ENCODE measurements around the gene STAB2. TPM values are rescaled to one million over a fixed set of nuclear protein-coding genes. Genes with fewer than 3 reads are reported as not detected.
"Not testable (repeated sequence)": the region's sequence is repeated elsewhere in the genome, so short reads cannot be mapped to it uniquely, and the experiment has no call there.

Gene STAB2
- total RNA-seq, 1 experiment from 2014 or later, result not detected

GRCh38 chr12:103808239-103808880 lies 221.3 kb downstream of the STAB2 start:
- Histone ChIP-seq H3K9ac (ENCODE audit: low read length) (no peak overlapping the region), H2AFZ (ENCODE audit: low read length) (no peak overlapping the region), H3K27me3 (ENCODE audit: low read length) (no peaks in the 10 kb centered on the region), H3K27ac (ENCODE audit: low read length) (no peak overlapping the region), H4K20me1 (ENCODE audit: insufficient read depth, low read depth, low read length) (no peaks in the 10 kb centered on the region), H3K36me3 (ENCODE audit: insufficient read depth, low read length) (no peaks in the 10 kb centered on the region), H3K79me2 (ENCODE audit: low read length) (no peaks in the 10 kb centered on the region), H3K4me3 (ENCODE audit: low read length) (no peak overlapping the region), H3K4me2 (ENCODE audit: low read depth, low read length, poor library complexity, severe bottlenecking) (no peak overlapping the region), H3K9me2 (replicated peaks; ENCODE audit: insufficient read depth, low read length) (no peaks in the 10 kb centered on the region), H3K9me3 (ENCODE audit: low read length) (no peaks in the 10 kb centered on the region), H3K4me1 (ENCODE audit: low read length) (no peaks in the 10 kb centered on the region)
- no peak for DNase-seq

- DNase-seq, result no peak
- Histone ChIP-seq H4K20me1 (ENCODE audit: insufficient read depth, low read depth, low read length) (no peaks in the 10 kb centered on the region), H3K4me2 (ENCODE audit: low read depth, low read length, poor library complexity, severe bottlenecking) (no peak overlapping the region), H3K36me3 (ENCODE audit: insufficient read depth, low read length) (no peaks in the 10 kb centered on the region), H2AFZ (ENCODE audit: low read length) (no peak overlapping the region), H3K27ac (ENCODE audit: low read length) (no peak overlapping the region), H3K9ac (ENCODE audit: low read length) (no peak overlapping the region), H3K79me2 (ENCODE audit: low read length) (no peaks in the 10 kb centered on the region), H3K9me3 (ENCODE audit: low read length) (no peaks in the 10 kb centered on the region), H3K4me1 (ENCODE audit: low read length) (no peaks in the 10 kb centered on the region), H3K4me3 (ENCODE audit: low read length) (no peak overlapping the region), H3K9me2 (replicated peaks; ENCODE audit: insufficient read depth, low read length) (no peaks in the 10 kb centered on the region), H3K27me3 (ENCODE audit: low read length) (no peaks in the 10 kb centered on the region)
Observed at GRCh38 chr12:103809154-103809553, 222.1 kb downstream of the STAB2 start.

GRCh38 chr12:103809639-103810038 lies 222.6 kb downstream of the STAB2 start:
- H3K27me3 ChIP-seq (ENCODE audit: low read length); H3K4me3 ChIP-seq (ENCODE audit: low read length); H4K20me1 ChIP-seq (ENCODE audit: insufficient read depth, low read depth, low read length); H3K9ac ChIP-seq (ENCODE audit: low read length); H3K4me1 ChIP-seq (ENCODE audit: low read length); H3K4me2 ChIP-seq (ENCODE audit: low read depth, low read length, poor library complexity, severe bottlenecking); H3K27ac ChIP-seq (ENCODE audit: low read length); H2AFZ ChIP-seq (ENCODE audit: low read length); H3K36me3 ChIP-seq (ENCODE audit: insufficient read depth, low read length); H3K9me2 ChIP-seq (replicated peaks; ENCODE audit: insufficient read depth, low read length); H3K79me2 ChIP-seq (ENCODE audit: low read length); H3K9me3 ChIP-seq (ENCODE audit: low read length); DNase-seq: not testable (repeated sequence)

GRCh38 chr12:103810111-103810510 lies 223.0 kb downstream of the STAB2 start:
- no peaks in the 10 kb centered on the region for H3K9me2 ChIP-seq (replicated peaks; ENCODE audit: insufficient read depth, low read length)
- H3K79me2 ChIP-seq (ENCODE audit: low read length), result no peaks in the 10 kb centered on the region
- no peaks in the 10 kb centered on the region for H3K4me1 ChIP-seq (ENCODE audit: low read length)
- H3K9me3 ChIP-seq (ENCODE audit: low read length), result no peaks in the 10 kb centered on the region
- H4K20me1 ChIP-seq (ENCODE audit: insufficient read depth, low read depth, low read length), result no peaks in the 10 kb centered on the region
- no peaks in the 10 kb centered on the region for H3K36me3 ChIP-seq (ENCODE audit: insufficient read depth, low read length)
- DNase-seq, result no peak
- no peak overlapping the region for H2AFZ ChIP-seq (ENCODE audit: low read length)
- H3K4me2 ChIP-seq (ENCODE audit: low read depth, low read length, poor library complexity, severe bottlenecking), result no peak overlapping the region
- H3K27ac ChIP-seq (ENCODE audit: low read length), result no peak overlapping the region
- H3K27me3 ChIP-seq (ENCODE audit: low read length), result no peaks in the 10 kb centered on the region
- H3K9ac ChIP-seq (ENCODE audit: low read length), result no peak overlapping the region
- H3K4me3 ChIP-seq (ENCODE audit: low read length), result no peak overlapping the region

- Histone ChIP-seq H3K9me2 (replicated peaks; ENCODE audit: insufficient read depth, low read length) (no peaks in the 10 kb centered on the region), H3K4me2 (ENCODE audit: low read depth, low read length, poor library complexity, severe bottlenecking) (no peak overlapping the region), H3K9me3 (ENCODE audit: low read length) (no peaks in the 10 kb centered on the region), H3K79me2 (ENCODE audit: low read length) (no peaks in the 10 kb centered on the region), H3K27ac (ENCODE audit: low read length) (no peak overlapping the region), H4K20me1 (ENCODE audit: insufficient read depth, low read depth, low read length) (no peaks in the 10 kb centered on the region), H3K4me3 (ENCODE audit: low read length) (no peak overlapping the region), H3K27me3 (ENCODE audit: low read length) (no peaks in the 10 kb centered on the region), H3K36me3 (ENCODE audit: insufficient read depth, low read length) (no peaks in the 10 kb centered on the region), H2AFZ (ENCODE audit: low read length) (no peak overlapping the region), H3K4me1 (ENCODE audit: low read length) (no peaks in the 10 kb centered on the region), H3K9ac (ENCODE audit: low read length) (no peak overlapping the region)
- DNase-seq, result no peak
Observed at GRCh38 chr12:103811791-103812190, 224.7 kb downstream of the STAB2 start.

GRCh38 chr12:103812789-103813188 lies 225.7 kb downstream of the STAB2 start:
- Histone ChIP-seq H3K27ac (ENCODE audit: low read length) (no peak overlapping the region), H2AFZ (ENCODE audit: low read length) (no peak overlapping the region), H3K9me3 (ENCODE audit: low read length) (no peaks in the 10 kb centered on the region), H4K20me1 (ENCODE audit: insufficient read depth, low read depth, low read length) (no peaks in the 10 kb centered on the region), H3K4me2 (ENCODE audit: low read depth, low read length, poor library complexity, severe bottlenecking) (no peak overlapping the region), H3K27me3 (ENCODE audit: low read length) (no peaks in the 10 kb centered on the region), H3K9ac (ENCODE audit: low read length) (no peak overlapping the region), H3K9me2 (replicated peaks; ENCODE audit: insufficient read depth, low read length) (no peaks in the 10 kb centered on the region), H3K4me1 (ENCODE audit: low read length) (no peaks in the 10 kb centered on the region), H3K79me2 (ENCODE audit: low read length) (no peaks in the 10 kb centered on the region), H3K4me3 (ENCODE audit: low read length) (no peak overlapping the region), H3K36me3 (ENCODE audit: insufficient read depth, low read length) (no peaks in the 10 kb centered on the region)
- DNase-seq, result no peak

- no peaks in the 10 kb centered on the region for H3K27me3 ChIP-seq (ENCODE audit: low read length)
- no peak overlapping the region for H3K27ac ChIP-seq (ENCODE audit: low read length)
- no peak overlapping the region for H3K4me2 ChIP-seq (ENCODE audit: low read depth, low read length, poor library complexity, severe bottlenecking)
- no peak overlapping the region for H2AFZ ChIP-seq (ENCODE audit: low read length)
- H3K9me2 ChIP-seq (replicated peaks; ENCODE audit: insufficient read depth, low read length), result no peaks in the 10 kb centered on the region
- H3K9me3 ChIP-seq (ENCODE audit: low read length), result no peaks in the 10 kb centered on the region
- no peaks in the 10 kb centered on the region for H3K79me2 ChIP-seq (ENCODE audit: low read length)
- H3K4me1 ChIP-seq (ENCODE audit: low read length), result no peaks in the 10 kb centered on the region
- no peak overlapping the region for H3K9ac ChIP-seq (ENCODE audit: low read length)
- DNase-seq, result no peak
- no peaks in the 10 kb centered on the region for H4K20me1 ChIP-seq (ENCODE audit: insufficient read depth, low read depth, low read length)
- H3K36me3 ChIP-seq (ENCODE audit: insufficient read depth, low read length), result no peaks in the 10 kb centered on the region
- no peak overlapping the region for H3K4me3 ChIP-seq (ENCODE audit: low read length)
Observed at GRCh38 chr12:103813426-103813825, 226.4 kb downstream of the STAB2 start.

- DNase-seq, result no peak
- Histone ChIP-seq H3K36me3 (ENCODE audit: insufficient read depth, low read length) (no peaks in the 10 kb centered on the region), H3K9me2 (replicated peaks; ENCODE audit: insufficient read depth, low read length) (no peaks in the 10 kb centered on the region), H3K9ac (ENCODE audit: low read length) (no peak overlapping the region), H4K20me1 (ENCODE audit: insufficient read depth, low read depth, low read length) (no peaks in the 10 kb centered on the region), H3K4me2 (ENCODE audit: low read depth, low read length, poor library complexity, severe bottlenecking) (no peak overlapping the region), H2AFZ (ENCODE audit: low read length) (no peak overlapping the region), H3K27me3 (ENCODE audit: low read length) (no peaks in the 10 kb centered on the region), H3K27ac (ENCODE audit: low read length) (no peak overlapping the region), H3K4me3 (ENCODE audit: low read length) (no peak overlapping the region), H3K79me2 (ENCODE audit: low read length) (no peaks in the 10 kb centered on the region), H3K9me3 (ENCODE audit: low read length) (no peaks in the 10 kb centered on the region), H3K4me1 (ENCODE audit: low read length) (no peaks in the 10 kb centered on the region)
Observed at GRCh38 chr12:103813949-103814348, 226.9 kb downstream of the STAB2 start.

GRCh38 chr12:103814436-103814835 lies 227.4 kb downstream of the STAB2 start:
- H3K4me3 ChIP-seq (ENCODE audit: low read length), result no peak overlapping the region
- no peaks in the 10 kb centered on the region for H3K4me1 ChIP-seq (ENCODE audit: low read length)
- no peak overlapping the region for H2AFZ ChIP-seq (ENCODE audit: low read length)
- no peak for DNase-seq
- no peak overlapping the region for H3K27ac ChIP-seq (ENCODE audit: low read length)
- H3K36me3 ChIP-seq (ENCODE audit: insufficient read depth, low read length), result no peaks in the 10 kb centered on the region
- no peaks in the 10 kb centered on the region for H4K20me1 ChIP-seq (ENCODE audit: insufficient read depth, low read depth, low read length)
- no peaks in the 10 kb centered on the region for H3K27me3 ChIP-seq (ENCODE audit: low read length)
- H3K9me3 ChIP-seq (ENCODE audit: low read length), result no peaks in the 10 kb centered on the region
- H3K9me2 ChIP-seq (replicated peaks; ENCODE audit: insufficient read depth, low read length), result no peaks in the 10 kb centered on the region
- no peak overlapping the region for H3K4me2 ChIP-seq (ENCODE audit: low read depth, low read length, poor library complexity, severe bottlenecking)
- H3K79me2 ChIP-seq (ENCODE audit: low read length), result no peaks in the 10 kb centered on the region
- H3K9ac ChIP-seq (ENCODE audit: low read length), result no peak overlapping the region

Measured in Karpas-422 (cell line).